Measurements from ENCODE around the gene MVP. TPM values are rescaled to one million over a fixed set of nuclear protein-coding genes. Genes with fewer than 3 reads are reported as not detected.

Gene MVP
- total RNA-seq, 2 donors from 2014 or later, result 467 to 578 TPM

DNA sequence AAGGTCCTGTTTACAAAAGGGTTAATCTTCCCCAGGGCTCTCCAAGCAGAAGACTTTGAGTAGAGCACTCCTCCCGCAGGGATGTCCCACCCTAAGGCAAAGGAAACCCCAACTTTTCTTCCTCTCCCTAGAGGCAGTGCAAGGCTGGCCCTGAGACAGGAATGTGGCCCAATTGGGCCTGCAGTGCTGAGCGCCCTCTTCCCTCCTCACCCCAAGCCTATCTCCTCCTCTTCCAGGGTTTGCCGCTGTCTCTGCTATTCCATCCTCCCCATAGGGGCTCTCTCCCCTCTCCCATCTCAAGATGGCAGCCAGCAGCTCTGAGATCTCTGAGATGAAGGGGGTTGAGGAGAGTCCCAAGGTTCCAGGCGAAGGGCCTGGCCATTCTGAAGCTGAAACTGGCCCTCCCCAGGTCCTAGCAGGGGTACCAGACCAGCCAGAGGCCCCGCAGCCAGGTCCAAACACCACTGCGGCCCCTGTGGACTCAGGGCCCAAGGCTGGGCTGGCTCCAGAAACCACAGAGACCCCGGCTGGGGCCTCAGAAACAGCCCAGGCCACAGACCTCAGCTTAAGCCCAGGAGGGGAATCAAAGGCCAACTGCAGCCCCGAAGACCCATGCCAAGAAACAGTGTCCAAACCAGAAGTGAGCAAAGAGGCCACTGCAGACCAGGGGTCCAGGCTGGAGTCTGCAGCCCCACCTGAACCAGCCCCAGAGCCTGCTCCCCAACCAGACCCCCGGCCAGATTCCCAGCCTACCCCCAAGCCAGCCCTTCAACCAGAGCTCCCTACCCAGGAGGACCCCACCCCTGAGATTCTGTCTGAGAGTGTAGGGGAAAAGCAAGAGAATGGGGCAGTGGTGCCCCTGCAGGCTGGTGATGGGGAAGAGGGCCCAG is 7.3 kb upstream of the MVP start:
- no peak for DNase-seq
- intact Hi-C loops (cut with DNase I, micrococcal nuclease), result no loop called here

DNA sequence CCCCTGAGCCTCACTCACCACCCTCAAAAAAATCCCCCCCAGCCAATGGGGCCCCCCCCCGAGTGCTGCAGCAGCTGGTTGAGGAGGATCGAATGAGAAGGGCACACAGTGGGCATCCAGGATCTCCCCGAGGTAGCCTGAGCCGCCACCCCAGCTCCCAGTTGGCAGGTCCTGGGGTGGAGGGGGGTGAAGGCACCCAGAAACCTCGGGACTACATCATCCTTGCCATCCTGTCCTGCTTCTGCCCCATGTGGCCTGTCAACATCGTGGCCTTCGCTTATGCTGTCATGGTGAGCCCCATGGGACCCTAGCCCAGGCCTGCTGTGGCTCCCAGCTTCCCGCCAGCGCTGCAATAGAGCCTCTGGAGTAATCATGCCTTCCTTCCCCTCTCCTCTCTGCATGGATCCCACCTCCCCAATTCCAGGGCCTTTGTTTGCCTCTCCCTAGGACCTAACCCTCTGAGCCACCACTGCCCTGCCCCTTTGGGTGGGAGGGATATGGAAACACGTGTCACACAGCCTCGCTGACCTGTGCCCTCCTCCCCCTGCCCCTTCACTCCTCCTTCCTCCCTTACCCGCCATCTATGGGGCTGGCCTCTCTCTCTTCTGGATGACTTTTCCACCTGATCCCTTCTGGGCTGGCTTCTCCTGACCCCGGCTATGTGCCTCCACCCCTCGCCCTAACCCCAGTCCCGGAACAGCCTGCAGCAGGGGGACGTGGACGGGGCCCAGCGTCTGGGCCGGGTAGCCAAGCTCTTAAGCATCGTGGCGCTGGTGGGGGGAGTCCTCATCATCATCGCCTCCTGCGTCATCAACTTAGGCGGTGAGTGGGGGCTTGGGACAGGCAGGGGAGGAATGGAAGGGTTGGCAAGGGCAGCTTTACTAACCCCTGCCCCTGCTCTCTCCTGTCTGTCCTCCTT is 6.4 kb upstream of the MVP start:
- ATAC-seq, result no peak
- no peak for DNase-seq
- intact Hi-C loops (cut with DNase I, micrococcal nuclease), result no loop called here

More for the DNA sequence above, 7.3 kb upstream of the MVP start:
- no peak for ATAC-seq

DNA sequence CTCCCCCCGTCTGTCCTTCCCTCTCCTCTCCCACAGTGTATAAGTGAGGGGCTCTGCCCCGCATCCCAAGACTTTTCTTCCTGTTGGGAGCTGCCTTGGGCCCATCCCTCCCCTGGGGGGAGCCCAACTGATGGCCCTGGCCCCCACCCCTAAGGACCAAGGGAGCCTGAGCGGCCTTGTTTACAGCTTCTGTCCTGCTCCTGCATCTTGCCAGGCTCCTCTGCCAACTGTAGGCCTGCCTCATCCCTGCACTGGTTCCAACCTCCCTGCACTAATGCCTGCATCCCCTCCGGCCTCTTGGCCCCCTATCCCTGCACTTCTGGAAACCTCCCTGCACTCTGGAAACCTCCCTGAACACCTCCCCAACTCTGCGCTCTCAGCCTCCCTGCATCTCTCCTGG is 5.7 kb upstream of the MVP start:
- intact Hi-C loops (cut with DNase I, micrococcal nuclease), result no loop called here
- no peak for DNase-seq
- no peak for ATAC-seq

DNA sequence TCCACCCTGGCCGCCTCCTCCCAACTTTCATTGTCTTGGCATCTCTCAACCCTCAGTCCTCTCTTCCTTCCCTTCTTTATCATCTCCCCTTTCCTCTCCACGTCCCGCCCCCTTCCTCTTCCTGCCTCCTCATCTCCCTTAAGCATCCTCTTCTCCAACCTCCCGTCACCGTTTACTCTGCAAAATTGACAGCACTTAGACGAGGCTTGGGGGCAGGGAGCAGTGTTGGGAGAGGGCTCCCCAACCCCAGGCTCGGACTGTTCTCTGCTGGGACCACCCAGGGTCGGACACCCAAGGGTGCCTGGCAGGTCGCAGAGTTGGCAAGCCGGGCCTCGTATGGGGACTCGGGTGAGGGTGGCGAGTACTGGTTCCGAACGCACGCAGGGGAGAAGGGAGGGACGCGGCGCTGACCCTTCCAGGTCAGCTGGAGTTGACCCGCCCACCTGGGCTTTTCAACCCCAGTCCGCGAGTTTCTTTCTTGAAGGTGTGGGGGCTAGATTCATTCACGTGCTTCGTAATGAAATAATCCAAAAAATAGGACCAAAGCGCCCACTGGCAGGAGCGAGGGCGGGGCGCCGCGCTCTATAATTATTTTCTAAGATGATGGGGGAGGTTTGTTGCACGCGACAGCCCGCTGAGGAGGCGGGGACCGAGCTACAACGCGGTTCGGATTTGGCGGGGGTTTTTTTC is 5.1 kb upstream of the MVP start:
- no peak for ATAC-seq
- DNase-seq, result peak; percentile 59 to 68
- intact Hi-C loops (cut with DNase I, micrococcal nuclease), result no loop called here

DNA sequence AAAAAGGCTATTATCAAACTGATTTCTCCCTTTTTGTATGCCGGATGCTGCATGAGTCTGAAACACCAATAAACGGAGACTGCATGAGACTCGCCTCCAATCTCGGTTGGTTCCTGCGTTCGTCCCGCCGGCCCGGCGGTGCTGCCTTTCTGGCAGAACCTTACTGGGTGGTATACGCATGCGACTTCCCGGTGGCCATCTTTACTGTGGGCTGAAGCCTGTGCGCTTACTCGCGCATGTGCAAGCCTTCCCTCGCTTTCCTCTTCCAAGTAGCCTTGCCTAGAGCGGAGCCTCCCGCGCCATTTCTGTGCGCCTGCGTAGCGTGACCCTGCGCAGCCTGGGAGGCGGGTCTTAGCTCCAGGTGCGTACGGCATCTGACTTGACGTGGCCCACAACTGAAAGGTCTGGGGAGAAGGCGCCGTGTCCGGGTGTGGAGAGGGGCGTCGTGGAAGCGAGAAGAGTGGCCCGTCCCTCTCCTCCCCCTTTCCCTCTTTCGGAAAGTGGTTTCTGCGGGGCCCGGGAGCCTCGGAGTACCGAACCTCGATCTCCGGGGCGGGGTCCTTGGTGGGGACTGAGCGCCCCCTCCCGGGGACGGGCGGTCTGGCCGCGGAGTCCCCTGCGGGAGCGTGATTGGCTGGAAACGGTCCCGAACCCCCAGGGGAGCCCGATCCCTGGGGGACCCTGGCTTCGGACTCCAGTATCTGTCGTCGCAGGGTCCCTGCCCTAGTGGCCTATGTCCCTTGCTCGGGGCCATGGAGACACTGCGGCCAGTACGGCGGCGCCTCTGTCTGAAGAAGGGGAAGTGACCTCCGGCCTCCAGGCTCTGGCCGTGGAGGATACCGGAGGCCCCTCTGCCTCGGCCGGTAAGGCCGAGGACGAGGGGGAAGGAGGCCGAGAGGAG is 4.2 kb upstream of the MVP start, which contains the start of gene PAGR1:
TSS of gene PAGR1 (plus strand) at position 360 of the 901 bp plus-strand sequence. CDS start at position 734, 374 bp downstream.
- peak; percentile 98 for DNase-seq
- peak; percentile 64 for ATAC-seq
- intact Hi-C loops (cut with DNase I, micrococcal nuclease), result no loop called here

DNA sequence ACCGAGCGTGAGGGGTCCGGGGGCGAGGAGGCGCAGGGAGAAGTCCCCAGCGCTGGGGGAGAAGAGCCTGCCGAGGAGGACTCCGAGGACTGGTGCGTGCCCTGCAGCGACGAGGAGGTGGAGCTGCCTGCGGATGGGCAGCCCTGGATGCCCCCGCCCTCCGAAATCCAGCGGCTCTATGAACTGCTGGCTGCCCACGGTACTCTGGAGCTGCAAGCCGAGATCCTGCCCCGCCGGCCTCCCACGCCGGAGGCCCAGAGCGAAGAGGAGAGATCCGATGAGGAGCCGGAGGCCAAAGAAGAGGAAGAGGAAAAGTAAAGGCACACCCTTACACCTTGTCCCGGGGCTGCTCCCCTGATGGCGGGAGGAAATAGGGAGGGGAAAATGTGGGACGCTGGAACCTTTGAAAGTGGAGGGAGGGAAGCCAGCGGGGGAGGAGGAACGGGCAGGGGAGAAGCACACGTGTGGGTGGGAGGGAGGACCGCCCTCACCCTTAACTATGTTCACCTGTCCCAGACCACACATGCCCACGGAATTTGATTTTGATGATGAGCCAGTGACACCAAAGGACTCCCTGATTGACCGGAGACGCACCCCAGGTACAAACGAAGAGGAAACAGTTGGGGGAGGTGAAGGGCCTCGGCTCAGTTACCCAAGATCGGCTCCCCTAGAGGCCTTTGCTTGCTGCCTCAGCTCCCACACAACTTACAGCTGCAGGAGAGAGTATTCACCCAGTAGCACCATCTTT is 3.4 kb upstream of the MVP start:
- ATAC-seq, result peak; percentile 23
- peak; percentile 74 for DNase-seq
- intact Hi-C loops (cut with DNase I, micrococcal nuclease), result no loop called here

DNA sequence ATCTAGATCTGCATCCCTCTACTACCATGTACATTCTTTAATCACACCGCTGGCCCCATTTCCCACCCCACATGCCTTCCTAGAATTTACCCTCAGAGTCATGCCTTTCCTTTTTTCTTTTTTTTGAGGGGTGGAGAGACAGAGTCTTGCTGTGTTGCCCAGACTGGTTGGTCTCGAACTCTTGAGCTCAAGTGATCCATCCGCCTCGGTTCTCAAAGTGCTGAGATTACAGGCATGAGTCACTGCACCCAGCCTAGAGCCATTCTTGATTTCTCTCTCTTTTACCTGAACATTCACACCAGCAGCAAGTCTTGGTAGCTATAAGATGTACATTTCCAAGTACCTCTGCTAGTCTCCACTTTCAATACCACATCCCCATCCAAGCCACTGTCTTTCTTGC is 2.2 kb upstream of the MVP start:
- DNase-seq, result no peak

DNA sequence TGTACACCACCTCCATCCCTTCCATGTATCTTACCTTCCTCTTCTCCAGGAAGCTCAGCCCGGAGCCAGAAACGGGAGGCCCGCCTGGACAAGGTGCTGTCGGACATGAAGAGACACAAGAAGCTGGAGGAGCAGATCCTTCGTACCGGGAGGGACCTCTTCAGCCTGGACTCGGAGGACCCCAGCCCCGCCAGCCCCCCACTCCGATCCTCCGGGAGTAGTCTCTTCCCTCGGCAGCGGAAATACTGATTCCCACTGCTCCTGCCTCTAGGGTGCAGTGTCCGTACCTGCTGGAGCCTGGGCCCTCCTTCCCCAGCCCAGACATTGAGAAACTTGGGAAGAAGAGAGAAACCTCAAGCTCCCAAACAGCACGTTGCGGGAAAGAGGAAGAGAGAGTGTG is 756 bp upstream of the MVP start:
- DNase-seq, result peak; percentile 53 to 61
- ATAC-seq, result peak; percentile 16
- intact Hi-C loops (cut with DNase I, micrococcal nuclease), result no loop called here

More for the DNA sequence above, 2.2 kb upstream of the MVP start:
- intact Hi-C loops (cut with DNase I, micrococcal nuclease), result no loop called here
- ATAC-seq, result no peak

DNA sequence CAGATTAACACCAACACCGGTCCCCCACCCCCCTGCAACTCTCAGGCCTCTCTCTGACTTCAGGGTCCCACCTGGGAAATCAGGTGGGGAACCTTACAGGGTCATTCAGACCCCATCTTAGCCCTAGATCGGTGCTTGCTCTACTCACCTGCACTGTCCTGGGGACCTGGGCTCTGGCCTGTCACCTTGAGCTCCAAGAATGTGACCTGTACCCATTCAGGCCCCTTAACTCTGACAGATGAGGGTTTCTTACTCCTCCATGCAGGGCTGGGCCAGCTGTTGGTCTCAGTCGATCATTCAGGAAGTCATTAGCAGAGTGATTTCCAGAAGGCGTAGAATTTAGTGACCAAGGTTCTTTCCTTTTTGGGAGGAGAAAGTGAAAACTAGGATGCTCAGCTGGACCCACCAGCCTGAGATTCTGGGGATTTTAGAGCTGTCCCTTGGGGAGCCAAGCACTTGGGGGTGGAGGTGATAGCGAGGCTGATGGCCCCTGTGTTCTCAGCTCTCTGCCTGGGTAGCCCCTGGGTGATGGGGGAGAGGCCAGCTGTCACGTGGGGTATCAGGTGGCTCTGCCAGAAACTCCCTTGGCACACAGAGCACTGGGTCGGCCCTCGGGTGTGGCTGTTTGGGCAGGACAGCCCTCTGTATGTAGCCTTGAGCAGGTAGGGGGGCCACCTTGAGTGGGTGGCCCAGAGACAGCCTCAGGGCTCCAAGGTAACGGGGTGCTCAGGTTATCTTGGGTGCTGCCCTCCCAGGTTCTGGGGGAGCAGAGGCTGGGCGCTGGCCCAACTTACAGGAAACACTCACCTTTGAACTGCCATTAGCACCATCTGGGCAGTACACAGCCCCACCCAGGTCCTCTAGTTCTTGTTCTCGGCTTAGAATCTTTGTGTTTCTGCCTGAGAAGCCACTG is 724 bp downstream of the MVP start:
- DNase-seq, result peak; percentile 89 to 94
- intact Hi-C loops (cut with DNase I, micrococcal nuclease), result no loop called here

DNA sequence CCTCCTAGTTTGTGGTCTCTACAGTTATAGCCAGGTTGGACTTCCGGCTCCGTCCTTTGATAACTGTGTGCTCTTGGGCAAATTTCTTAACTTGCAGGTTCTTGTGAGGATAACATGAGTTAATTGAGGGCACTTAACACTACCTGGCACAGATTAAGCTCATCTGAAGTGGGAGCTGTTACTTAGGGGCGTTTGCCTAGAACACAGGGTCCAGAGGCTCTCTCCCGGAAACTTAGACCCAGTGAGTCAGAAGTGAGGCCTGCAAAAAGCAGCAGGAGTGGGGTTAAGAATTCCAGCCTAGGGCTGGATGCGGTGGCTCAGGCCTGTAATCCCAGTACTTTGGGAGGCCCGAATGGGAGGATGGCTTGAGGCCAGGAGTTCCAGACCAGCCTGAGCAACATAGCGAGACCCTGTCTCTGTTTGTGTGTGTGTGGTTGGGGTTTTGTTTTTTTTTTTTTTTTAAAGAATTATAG is 1.4 kb downstream of the MVP start:
- intact Hi-C loops (cut with DNase I, micrococcal nuclease), result loop anchor here in 1 of 2 donors (2.0 kb wide), 1 partner anchor 27 kb away; no protein-coding TSS in a partner anchor
- DNase-seq (peak; percentile 49 to 80), ATAC-seq (peak; percentile 39)

More for the DNA sequence above, 724 bp downstream of the MVP start:
- ATAC-seq, result peak; percentile 63

DNA sequence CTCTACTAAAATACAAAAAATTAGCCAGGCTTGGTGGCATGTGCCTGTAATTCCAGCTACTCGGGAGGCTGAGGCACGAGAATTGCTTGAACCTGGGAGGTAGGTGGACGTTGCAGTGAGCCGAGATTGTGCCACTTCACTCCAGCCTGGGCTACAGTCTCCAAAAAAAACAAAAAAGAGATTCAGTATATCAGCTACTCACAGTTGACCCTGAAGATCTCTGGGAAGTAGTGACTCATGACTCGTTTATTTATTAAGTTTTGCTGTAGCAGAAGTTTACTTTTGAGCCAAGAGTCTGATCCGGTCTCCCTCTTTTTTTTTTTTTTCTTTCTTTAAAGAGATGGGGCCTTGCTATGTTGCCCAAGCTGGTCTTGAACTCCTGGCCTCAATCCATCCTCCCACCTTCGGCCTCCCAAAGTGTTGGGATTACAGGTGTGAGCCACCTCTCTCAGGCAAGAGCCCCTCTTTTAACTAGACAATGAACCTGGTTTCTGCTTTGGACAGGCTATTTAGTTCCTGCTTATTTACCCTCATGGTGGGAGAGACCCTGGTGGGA is 4.4 kb downstream of the MVP start:
- DNase-seq (no peak), ATAC-seq (no peak)
- intact Hi-C loops (cut with DNase I, micrococcal nuclease), result no loop called here

DNA sequence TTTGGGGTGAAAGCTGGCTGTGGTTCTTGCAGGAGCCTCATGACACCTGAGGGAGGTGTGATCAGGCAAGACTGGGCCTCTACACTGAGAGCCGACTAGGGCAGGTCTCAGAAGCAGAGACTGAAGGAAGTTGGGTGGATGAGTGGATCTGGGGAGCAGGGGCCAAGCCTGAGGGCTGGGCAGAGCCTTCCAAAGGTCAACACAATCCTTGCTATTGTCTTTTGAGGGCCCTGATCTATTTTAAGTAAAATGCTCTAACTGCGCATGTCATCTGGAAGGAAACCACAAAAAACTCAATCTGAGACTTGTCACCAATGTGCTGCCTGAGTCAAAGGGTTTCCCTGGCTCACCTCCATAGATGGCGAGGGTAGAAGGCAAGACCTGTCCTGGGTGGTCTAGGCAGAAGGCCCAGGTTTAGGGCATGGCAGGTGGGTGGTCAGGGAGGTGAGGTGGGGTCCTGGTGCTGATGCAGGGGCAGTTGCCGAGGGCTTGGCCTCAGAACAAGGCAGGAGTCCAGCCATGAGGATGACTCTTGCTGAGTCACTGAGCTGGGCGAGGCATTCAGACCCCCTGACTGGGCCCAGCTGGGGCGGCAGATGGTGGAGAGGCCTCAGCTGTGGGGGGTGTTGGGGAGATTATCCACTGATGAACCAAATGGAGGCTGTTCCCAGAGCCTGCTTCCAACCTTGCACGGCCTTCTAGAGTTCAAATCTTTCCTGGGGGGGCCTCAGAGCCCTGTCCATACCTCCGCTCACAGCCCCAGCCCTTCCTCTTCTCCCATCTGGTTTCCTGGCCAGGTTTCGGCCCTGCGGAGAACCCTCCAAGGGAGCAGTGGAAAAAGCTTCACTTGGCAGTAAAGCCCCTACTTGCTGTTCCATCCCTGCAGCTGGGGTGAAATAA is 5.1 kb downstream of the MVP start:
- DNase-seq (peak; percentile 55 to 63), ATAC-seq (peak; percentile 33)
- intact Hi-C loops (cut with DNase I, micrococcal nuclease), result no loop called here

DNA sequence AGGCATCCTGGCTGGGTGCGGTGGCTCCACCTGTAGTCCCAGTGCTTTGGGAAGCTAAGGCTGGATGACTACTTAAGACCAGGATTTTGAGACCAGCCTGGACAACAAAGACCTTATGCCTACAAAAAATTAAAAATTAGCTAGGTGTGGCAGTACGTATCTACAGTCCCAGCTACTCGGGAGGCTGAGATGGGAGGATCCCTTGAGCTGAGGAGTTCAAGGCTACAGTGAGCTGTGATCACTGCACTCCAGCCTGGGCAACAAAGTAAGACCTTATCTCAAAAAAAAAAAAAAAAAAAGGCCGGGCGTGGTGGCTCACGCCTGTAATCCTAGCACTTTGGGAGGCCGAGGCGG is 6.1 kb downstream of the MVP start:
- ATAC-seq (peak; percentile 5), DNase-seq (no peak)
- intact Hi-C loops (cut with DNase I, micrococcal nuclease), result no loop called here

DNA sequence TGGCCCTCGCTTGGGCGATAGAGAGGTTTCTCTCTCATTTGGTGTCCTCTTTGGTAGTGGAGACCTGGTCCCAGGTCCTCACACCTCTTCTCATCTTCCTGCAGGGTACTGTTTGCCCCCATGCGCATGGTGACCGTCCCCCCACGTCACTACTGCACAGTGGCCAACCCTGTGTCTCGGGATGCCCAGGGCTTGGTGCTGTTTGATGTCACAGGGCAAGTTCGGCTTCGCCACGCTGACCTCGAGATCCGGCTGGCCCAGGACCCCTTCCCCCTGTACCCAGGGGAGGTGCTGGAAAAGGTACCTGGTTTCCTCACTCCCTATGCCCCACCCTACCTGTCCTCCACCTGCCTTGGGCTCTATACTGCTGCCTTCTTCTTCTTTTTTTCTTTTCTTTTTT is 10.5 kb downstream of the MVP start:
- ATAC-seq (no peak), DNase-seq (no peak)
- intact Hi-C loops (cut with DNase I, micrococcal nuclease), result no loop called here

DNA sequence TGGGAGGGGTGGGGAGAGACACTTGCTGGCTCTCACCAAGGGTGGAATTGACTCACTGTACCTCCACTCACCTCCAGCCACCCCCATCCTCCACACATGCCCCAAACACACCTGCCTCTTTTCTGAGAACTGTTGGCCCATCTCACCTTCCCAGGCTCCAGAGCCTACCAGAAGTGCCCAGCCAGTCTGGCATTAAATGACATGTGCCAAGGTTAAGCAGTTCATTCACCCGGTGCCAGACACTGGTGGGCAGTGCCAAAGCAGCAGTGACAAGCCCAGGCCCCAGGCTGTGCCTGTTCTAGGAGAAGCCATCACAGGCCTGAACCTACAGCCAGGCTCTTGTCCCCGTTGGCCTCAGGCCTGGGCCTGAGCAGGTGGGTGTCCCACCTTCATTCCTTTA is 11.2 kb downstream of the MVP start:
- intact Hi-C loops (cut with DNase I, micrococcal nuclease), result no loop called here
- no peak for ATAC-seq
- no peak for DNase-seq
